ENCODE measurements around the gene ZNF606. TPM values are rescaled to one million over a fixed set of nuclear protein-coding genes. Genes with fewer than 3 reads are reported as not detected.

The ZNF606 gene
- total and polyA plus RNA-seq, 2 donors (not counting 3 experiments of a cell fraction or from before 2014, with no cell fraction given): 4.6 to 10.8 TPM

- peak within 1 kb of the TSS; percentile 42 for H3K9ac ChIP-seq (replicated peaks; ENCODE audit: extremely low read depth, insufficient read depth, low read length)
- peak within 1 kb of the TSS; percentile 24 to 66 (median 53) for H3K4me3 ChIP-seq (replicated peaks in 1 of 3; ENCODE audit: insufficient read depth in 1 of 3, low read depth in 1 of 3, low read length in 3 of 3)
- H4K20me1 ChIP-seq (replicated peaks; ENCODE audit: control insufficient read depth, extremely low read depth, insufficient read depth, low read length): peaks cover 2% of the 10 kb centered on the region
- peaks cover 3% of the 10 kb centered on the region for H3K9me3 ChIP-seq (replicated peaks; ENCODE audit: control insufficient read depth, insufficient read depth, low read length)
- TF ChIP-seq GATA2 (IDR thresholded peaks at IDR 0.05; ENCODE audit: insufficient read depth, insufficient read length, low read depth, low read length) (no peak), MAX (IDR thresholded peaks at IDR 0.05; ENCODE audit: insufficient read depth, insufficient read length) (peak; percentile 61), EZH2 (IDR thresholded peaks at IDR 0.05; ENCODE audit: borderline replicate concordance, low read depth, low read length, severe bottlenecking) (no peak), JUN (IDR thresholded peaks at IDR 0.05; ENCODE audit: borderline replicate concordance, insufficient read depth, insufficient read length, low read depth) (no peak), MYC (IDR thresholded peaks at IDR 0.05; ENCODE audit: low read depth, low read length) (no peak), FOS (IDR thresholded peaks at IDR 0.05; ENCODE audit: borderline replicate concordance, insufficient read depth, low read length) (no peak), CTCF (IDR thresholded peaks at IDR 0.05; ENCODE audit: extremely low read depth in 1 of 2, insufficient read depth in 1 of 2, low read depth in 1 of 2, low read length in 2 of 2) (peak; percentile 55 to 65), POLR2A (IDR thresholded peaks at IDR 0.05; ENCODE audit: low read depth, low read length) (peak; percentile 50), POLR2AphosphoS5 (IDR thresholded peaks at IDR 0.05; ENCODE audit: insufficient read depth, low read depth, low read length) (peak; percentile 48)
- intact Hi-C loops (cut with micrococcal nuclease): loop anchor here (1.0 to 10.0 kb wide), 3 partner anchors 31 to 207 kb away; partner anchors contain the start of genes ZNF329, ZNF417 and ZNF606
- no peaks in the 10 kb centered on the region for H3K27me3 ChIP-seq (ENCODE audit: control insufficient read depth in 2 of 2, insufficient read depth in 2 of 2, low read length in 2 of 2)
- peaks cover 0 to 5% of the 10 kb centered on the region in 2 experiments for H3K36me3 ChIP-seq (ENCODE audit: control insufficient read depth in 2 of 2, extremely low read depth in 1 of 2, insufficient read depth in 2 of 2, low read length in 2 of 2)
- ChIA-PET CTCF (no interaction called here), POLR2A (no interaction called here)
- DNase-seq (ENCODE audit: low read depth, low spot score) (peak; percentile 92), FAIRE-seq (peak; percentile 94)
- peaks cover 5% of the 10 kb centered on the region for H3K4me1 ChIP-seq (ENCODE audit: control insufficient read depth, extremely low read depth, insufficient read depth, low read length)
- H3K79me2 ChIP-seq (ENCODE audit: control insufficient read depth, insufficient read depth, low read length): no peaks in the 10 kb centered on the region
- no peaks in the 10 kb centered on the region for H3K9me1 ChIP-seq (replicated peaks; ENCODE audit: control insufficient read depth, extremely low read depth, insufficient read depth, low read length)
- no peak within 1 kb of the TSS for H3K27ac ChIP-seq (ENCODE audit: insufficient read depth, low read depth, low read length)
- dilution Hi-C loops (cut with MboI; ENCODE audit: extremely low pct_ligation_motif_present, low sequenced_read_pairs): no loop called here
- H3K4me2 ChIP-seq (ENCODE audit: insufficient read depth, low read length): peak within 1 kb of the TSS; percentile 62
- H2AFZ ChIP-seq (ENCODE audit: low read depth, low read length): peak within 1 kb of the TSS; percentile 79
- BruUV-seq (replicated peaks): no TSS peak
These were observed 55.0 kb downstream of the ZNF606 start, which contains the start of gene ZNF256 for GRCh38 chr19:57947419-57948134. Gene ZNF256 (minus strand): TSS chr19:57947706. CDS start chr19:57947474, 232 bp downstream.
